Inferior parietal cortex (tissue), 1 donor: ENCODE measurements around the gene GDF3.
"Not testable (repeated sequence)": the region's sequence is repeated elsewhere in the genome, so short reads cannot be mapped to it uniquely, and the experiment has no call there.

Experiments used
- DNase-seq: peaks from one replicate; pipeline ENCODE4 v3.0.0-alpha.2; 2016; ENCODE audit errors: extremely low spot score

GDF3 gene

DNA sequence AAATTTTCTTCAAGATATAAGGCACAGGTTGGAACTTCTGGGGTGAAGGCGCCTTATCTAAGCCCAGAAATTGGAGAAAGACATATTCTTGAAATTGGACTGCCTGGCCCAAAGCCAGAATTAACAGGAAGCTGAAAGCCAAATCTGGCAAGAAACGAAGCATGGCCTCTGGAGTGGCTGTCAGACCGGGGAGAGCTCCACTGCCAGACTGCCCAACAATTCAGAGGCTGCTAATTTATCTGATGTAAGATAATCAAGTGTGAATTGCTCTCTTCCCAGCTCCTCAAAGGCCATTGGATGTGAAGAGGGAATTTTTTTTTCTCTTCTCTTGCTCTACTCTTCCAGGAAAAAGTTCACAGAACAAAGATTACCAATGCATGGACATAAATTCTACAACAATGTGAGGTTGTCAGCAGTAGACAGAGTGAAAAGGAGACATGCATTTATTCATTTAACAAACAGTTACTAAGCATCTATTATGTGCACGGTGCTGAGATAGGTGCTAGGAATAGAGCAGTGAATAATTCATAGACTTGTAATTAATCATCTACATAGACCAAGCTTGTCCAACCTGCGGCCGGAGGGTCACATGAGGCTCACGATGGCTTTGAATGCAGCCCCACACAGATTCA lies at the start of gene GDF3:
GDF3 (minus strand) TSS at position 210 of the 632 bp plus-strand sequence; CDS start at position 163, 47 bp downstream.
- DNase-seq = no peak

GRCh38 chr12:7732993-7733392 lies 37.4 kb upstream of the GDF3 start:
- no peak for DNase-seq

DNA sequence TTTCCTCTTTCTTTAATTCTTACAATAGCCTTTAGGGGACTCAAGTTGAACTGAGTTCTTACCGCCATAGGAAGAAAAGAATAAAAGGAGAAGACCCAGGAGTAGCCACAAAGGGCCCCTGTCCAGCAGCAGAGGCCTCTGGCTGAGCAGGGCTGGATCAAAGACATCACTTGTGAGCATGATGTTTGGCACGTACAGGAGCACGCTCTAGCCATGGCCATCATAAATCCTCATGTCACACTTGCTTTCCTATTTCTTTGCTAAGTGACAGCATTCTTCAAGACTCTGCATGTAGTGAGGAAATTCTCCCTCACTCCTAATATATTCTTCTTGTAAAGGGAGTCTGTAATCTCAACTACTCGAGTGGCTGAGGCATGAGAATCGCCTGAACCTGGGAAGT lies 35.9 kb upstream of the GDF3 start:
- no peak for DNase-seq

- DNase-seq = not testable (repeated sequence)
Observed at GRCh38 chr12:7730984-7731383, 35.4 kb upstream of the GDF3 start.

DNA sequence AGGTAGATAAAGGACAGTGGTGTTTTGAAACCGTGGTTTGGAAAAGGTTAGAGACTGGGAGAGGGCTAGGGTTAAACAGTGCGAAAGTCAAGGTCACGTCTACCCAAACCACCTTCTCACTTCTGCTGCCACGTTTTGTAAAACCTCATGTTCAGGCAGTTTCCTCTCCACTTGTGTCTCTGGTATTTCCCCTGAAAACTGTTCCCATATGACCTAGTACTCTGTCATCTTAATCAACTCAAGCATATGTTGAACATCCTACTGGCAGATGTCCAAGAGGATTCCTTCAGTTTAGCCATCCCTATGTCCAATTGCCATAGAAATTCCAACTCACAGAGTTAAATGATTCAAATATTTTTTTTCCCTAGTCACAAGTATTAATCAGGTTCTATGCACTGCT lies 34.2 kb upstream of the GDF3 start:
- DNase-seq = no peak

GRCh38 chr12:7723926-7724325 lies 28.4 kb upstream of the GDF3 start:
- no peak for DNase-seq

DNA sequence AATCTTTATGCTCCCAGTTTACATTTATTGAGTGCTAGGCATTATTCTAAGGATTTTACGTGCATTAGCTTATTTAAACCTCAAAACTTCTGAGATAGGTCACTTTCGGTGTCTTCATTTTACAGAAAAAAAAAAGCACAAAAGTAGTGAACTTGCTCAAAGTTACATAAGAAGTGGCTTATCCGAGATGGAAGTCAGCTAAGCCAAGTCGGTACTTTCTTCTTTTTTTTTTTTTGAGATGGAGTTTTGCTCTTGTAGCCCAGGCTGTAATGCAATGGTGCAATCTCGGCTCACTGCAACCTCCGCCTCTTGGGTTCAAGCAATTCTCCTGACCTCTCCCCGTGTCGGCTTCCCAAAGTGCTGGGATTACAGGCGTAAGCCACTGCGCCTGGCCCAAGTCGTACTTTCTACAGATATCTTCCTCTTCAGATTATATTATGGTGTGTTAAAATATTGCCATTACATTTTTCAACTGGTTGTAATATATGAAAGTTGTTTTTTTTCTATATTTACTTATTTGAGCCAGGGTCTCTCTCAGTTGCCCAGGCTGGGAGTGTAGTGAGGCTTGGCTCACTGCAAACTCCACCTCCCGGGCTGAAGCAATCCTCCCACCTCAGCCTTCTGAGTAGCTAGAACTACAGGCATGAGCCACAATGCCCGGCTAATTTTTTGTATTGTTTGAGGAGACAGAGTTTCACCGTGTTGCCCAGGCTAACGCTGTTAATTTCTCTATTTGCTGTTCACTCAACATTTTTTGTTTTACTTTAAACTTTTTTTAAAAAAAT lies 24.6 kb upstream of the GDF3 start:
- no peak for DNase-seq

DNA sequence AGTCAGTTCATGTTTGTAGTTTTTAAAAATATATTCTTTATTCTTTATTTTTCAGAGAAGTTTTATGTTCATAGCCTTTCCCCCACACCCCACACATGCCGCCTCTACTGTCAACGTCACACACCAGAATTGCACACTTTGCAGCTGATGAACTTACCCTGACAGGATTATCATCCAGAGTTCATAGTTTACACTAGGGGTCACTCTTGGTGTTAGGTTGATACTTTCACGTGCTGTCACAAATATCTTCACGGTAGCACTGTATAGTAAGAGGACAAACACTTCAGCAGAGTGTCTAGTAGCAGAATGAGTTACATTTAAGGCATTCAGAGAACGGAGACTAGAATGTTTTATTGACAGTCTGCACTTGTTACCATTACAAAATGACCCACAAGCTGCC lies 20.8 kb upstream of the GDF3 start:
- no peak for DNase-seq

DNA sequence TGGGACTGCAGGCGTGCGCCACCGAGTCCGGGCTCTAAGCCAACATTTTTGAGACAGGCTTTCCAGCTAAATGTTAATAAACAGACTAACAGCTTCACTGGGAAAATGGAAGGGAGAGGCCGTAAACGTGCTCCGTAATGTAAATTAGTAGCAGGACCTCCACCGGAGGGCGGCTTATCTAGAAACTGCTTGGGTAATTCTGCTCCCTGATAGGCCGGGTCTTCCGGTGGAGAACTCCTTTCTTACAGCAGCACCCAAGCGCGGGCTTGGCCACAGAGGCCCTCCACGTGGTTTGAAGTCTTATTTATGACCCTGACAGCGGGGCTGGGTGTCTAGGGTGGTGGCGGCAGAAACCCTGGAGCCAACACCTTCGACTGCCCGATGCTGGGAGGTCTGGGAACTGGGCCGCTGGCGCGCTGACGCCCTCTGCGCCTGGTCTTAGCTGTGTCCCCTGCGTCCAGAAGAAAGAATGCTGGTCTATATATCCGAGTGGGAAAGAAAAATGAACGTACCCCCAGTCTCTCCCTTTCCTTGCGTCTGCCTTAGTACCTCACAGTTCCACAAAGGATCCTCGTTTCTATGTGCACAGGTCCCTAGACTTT lies 17.4 kb upstream of the GDF3 start:
- DNase-seq = no peak

- DNase-seq = no peak
Observed at GRCh38 chr12:7711133-7711532, 15.6 kb upstream of the GDF3 start, which contains the start of gene DPPA3. DPPA3 (plus strand) TSS chr12:7711433; CDS start chr12:7711571, 138 bp downstream.

- DNase-seq = no peak
Observed at GRCh38 chr12:7709969-7710675, 14.5 kb upstream of the GDF3 start.

- DNase-seq = no peak
Observed at GRCh38 chr12:7705846-7706245, 10.3 kb upstream of the GDF3 start.

DNA sequence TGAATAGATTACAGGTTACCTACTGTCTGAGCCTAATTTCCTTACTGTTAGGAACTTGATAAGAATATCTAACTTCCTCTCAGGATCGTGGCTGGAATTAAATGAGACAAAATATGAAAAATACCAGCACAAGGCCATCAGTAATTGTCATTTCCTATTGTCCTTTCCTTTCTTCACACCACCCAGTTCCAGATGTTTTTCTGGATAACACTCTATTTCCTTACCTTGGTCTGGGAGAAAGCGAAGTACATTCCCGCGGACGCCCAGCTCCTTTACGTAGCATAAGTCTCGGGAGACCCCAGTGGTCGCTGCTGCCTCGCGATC lies 376 bp downstream of the GDF3 start:
- no peak for DNase-seq

- no peak for DNase-seq
Observed at GRCh38 chr12:7694556-7695236, 879 bp downstream of the GDF3 start.

DNA sequence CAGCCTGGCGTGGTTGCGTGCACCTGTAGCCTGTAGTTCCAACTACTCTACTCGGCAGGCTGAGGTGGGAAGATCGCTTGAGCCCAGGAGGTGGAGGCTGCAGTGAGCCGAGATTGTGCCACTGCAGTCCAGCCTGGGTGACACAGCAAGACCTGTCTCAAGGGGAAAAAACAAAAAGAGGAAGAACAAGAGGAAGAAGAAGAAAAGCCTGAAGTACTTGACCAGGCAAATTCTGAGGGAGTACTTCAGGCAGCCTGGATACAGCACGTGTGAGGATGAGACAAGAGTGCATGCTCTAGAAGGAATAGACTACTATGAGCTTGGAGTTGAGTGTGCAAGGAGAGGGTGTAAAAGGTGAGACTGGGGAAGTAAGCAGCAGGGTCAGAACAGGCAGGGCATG lies 1.8 kb downstream of the GDF3 start:
- DNase-seq = no peak

- no peak for DNase-seq
Observed at GRCh38 chr12:7681535-7681934, 14.0 kb downstream of the GDF3 start.

GRCh38 chr12:7679251-7680045 lies 16.1 kb downstream of the GDF3 start:
- no peak for DNase-seq

GRCh38 chr12:7678744-7679143 lies 16.8 kb downstream of the GDF3 start:
- no peak for DNase-seq

DNA sequence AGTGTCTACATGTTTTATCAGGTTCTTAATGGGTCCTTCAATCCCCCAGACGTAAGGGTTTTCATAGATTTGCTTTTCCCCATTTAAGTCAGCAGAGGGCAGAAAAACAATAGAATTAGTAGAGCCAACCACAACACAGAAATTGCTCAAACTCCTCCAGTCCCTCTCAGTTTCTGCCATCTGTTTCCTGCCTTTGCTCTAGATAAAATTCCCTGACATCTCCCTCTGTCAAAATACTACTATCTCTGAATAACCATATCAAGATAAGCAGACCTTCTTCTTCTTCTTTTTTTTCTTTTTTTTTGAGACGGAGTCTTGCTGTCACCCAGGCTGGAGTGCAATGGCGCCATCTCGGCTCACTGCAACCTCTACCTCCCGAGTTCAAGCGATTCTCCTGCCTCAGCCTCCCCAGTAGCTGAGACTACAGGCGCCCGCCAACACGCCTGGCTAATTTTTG lies 18.1 kb downstream of the GDF3 start:
- peak; percentile 45 for DNase-seq

- not testable (repeated sequence) for DNase-seq
Observed at GRCh38 chr12:7675455-7675854, 20.1 kb downstream of the GDF3 start.

DNA sequence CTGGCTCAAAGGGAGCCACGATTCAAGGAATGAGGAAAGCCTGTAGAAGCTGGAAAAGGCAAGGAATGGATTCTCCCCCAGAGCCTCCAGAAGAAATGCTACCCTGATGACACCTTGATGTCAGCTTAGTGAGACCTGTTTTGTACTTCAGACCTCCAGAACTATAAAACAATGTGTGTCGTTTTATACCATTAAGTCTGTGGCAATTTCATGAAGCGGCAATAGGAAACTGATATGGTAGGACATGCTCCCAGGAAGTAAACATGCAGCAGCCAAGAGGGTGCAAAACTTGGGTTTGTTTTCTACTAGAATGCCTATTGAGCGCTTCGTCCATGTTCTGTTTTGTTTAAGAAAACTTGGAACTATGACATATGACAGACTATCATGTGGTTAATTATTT lies 27.4 kb downstream of the GDF3 start:
- no peak for DNase-seq
